ENCODE measurements around the gene MRPS33. TPM values are rescaled to one million over a fixed set of nuclear protein-coding genes. Genes with fewer than 3 reads are reported as not detected.

MRPS33 gene
- total and polyA plus RNA-seq, 2 experiments from 2014 or later, result 24.0 to 70.7 TPM

- Histone ChIP-seq H3K4me1 (ENCODE audit: insufficient read depth) (no peaks in the 10 kb centered on the region), H3K4me3 (no peak overlapping the region), H3K9ac (no peak overlapping the region), H3K27me3 (replicated peaks; ENCODE audit: insufficient read depth) (no peaks in the 10 kb centered on the region), H3F3A (ENCODE audit: insufficient read depth) (no peaks in the 10 kb centered on the region), H4K20me1 (ENCODE audit: insufficient read depth) (no peaks in the 10 kb centered on the region), H2AFZ (no peak overlapping the region), H3K9me2 (ENCODE audit: insufficient read depth) (no peaks in the 10 kb centered on the region), H3K9me3 (ENCODE audit: low read depth) (no peaks in the 10 kb centered on the region), H3K79me2 (ENCODE audit: insufficient read depth) (no peaks in the 10 kb centered on the region), H3K27ac (no peak overlapping the region), H3K4me2 (ENCODE audit: unreplicated experiment) (no peak overlapping the region), H3K36me3 (ENCODE audit: low read depth) (no peaks in the 10 kb centered on the region)
- WGBS, 2 experiments (ENCODE audit: low coverage in 1 of 2, low lambda C conversion rate in 2 of 2, missing lambda C conversion rate in 2 of 2), result 8 to 22% methylated on average over 3 of the region's 3 CpGs
- no peak for TF ChIP-seq EZH2phosphoT487 (IDR thresholded peaks at IDR 0.05; ENCODE audit: insufficient read depth, low read depth)
- no peak for TF ChIP-seq EZH2 (IDR thresholded peaks at IDR 0.05; ENCODE audit: insufficient read depth, poor library complexity, severe bottlenecking)
- in situ Hi-C loops (cut with MboI), result no loop called here
- DNase-seq, result no peak
These were observed 22.3 kb downstream of the MRPS33 start for GRCh38 chr7:140992422-140992821.

- TF ChIP-seq EZH2phosphoT487 (IDR thresholded peaks at IDR 0.05; ENCODE audit: insufficient read depth, low read depth) (no peak), EZH2 (IDR thresholded peaks at IDR 0.05; ENCODE audit: insufficient read depth, poor library complexity, severe bottlenecking) (no peak)
- H3K27me3 ChIP-seq (replicated peaks; ENCODE audit: insufficient read depth), result no peaks in the 10 kb centered on the region
- H3K27ac ChIP-seq, result no peak overlapping the region
- H3K4me3 ChIP-seq, result no peak overlapping the region
- H3K4me2 ChIP-seq (ENCODE audit: unreplicated experiment), result no peak overlapping the region
- H3K9ac ChIP-seq, result no peak overlapping the region
- H3K36me3 ChIP-seq (ENCODE audit: low read depth), result no peaks in the 10 kb centered on the region
- no peaks in the 10 kb centered on the region for H3K79me2 ChIP-seq (ENCODE audit: insufficient read depth)
- WGBS, 2 experiments (ENCODE audit: low coverage in 1 of 2, low lambda C conversion rate in 2 of 2, missing lambda C conversion rate in 2 of 2), result 17 to 21% methylated on average over 4 of the region's 4 CpGs
- in situ Hi-C loops (cut with MboI), result no loop called here
- no peaks in the 10 kb centered on the region for H3K4me1 ChIP-seq (ENCODE audit: insufficient read depth)
- DNase-seq, result no peak
- no peaks in the 10 kb centered on the region for H3K9me2 ChIP-seq (ENCODE audit: insufficient read depth)
- no peaks in the 10 kb centered on the region for H3F3A ChIP-seq (ENCODE audit: insufficient read depth)
- no peaks in the 10 kb centered on the region for H4K20me1 ChIP-seq (ENCODE audit: insufficient read depth)
- H2AFZ ChIP-seq, result no peak overlapping the region
- H3K9me3 ChIP-seq (ENCODE audit: low read depth), result no peaks in the 10 kb centered on the region
These were observed 24.4 kb downstream of the MRPS33 start for GRCh38 chr7:140990193-140990962.

- no peaks in the 10 kb centered on the region for H4K20me1 ChIP-seq (ENCODE audit: insufficient read depth)
- H3K4me3 ChIP-seq, result no peak overlapping the region
- in situ Hi-C loops (cut with MboI), result no loop called here
- H3K79me2 ChIP-seq (ENCODE audit: insufficient read depth), result no peaks in the 10 kb centered on the region
- no peaks in the 10 kb centered on the region for H3K9me3 ChIP-seq (ENCODE audit: low read depth)
- no peak overlapping the region for H3K9ac ChIP-seq
- no peak overlapping the region for H3K27ac ChIP-seq
- no peaks in the 10 kb centered on the region for H3K27me3 ChIP-seq (replicated peaks; ENCODE audit: insufficient read depth)
- no peaks in the 10 kb centered on the region for H3K36me3 ChIP-seq (ENCODE audit: low read depth)
- DNase-seq, result no peak
- no peak for TF ChIP-seq EZH2 (IDR thresholded peaks at IDR 0.05; ENCODE audit: insufficient read depth, poor library complexity, severe bottlenecking)
- TF ChIP-seq EZH2phosphoT487 (IDR thresholded peaks at IDR 0.05; ENCODE audit: insufficient read depth, low read depth), result no peak
- no peaks in the 10 kb centered on the region for H3F3A ChIP-seq (ENCODE audit: insufficient read depth)
- no peak overlapping the region for H3K4me2 ChIP-seq (ENCODE audit: unreplicated experiment)
- no peaks in the 10 kb centered on the region for H3K9me2 ChIP-seq (ENCODE audit: insufficient read depth)
- H2AFZ ChIP-seq, result no peak overlapping the region
- no peaks in the 10 kb centered on the region for H3K4me1 ChIP-seq (ENCODE audit: insufficient read depth)
These were observed 25.7 kb downstream of the MRPS33 start for GRCh38 chr7:140989068-140989467.

GRCh38 chr7:140983802-140984201 is 30.9 kb downstream of the MRPS33 start:
- H3F3A ChIP-seq (ENCODE audit: insufficient read depth), result no peaks in the 10 kb centered on the region
- no peaks in the 10 kb centered on the region for H3K9me2 ChIP-seq (ENCODE audit: insufficient read depth)
- H3K9me3 ChIP-seq (ENCODE audit: low read depth), result no peaks in the 10 kb centered on the region
- 36 to 43% methylated on average over 4 of the region's 4 CpGs for WGBS, 2 experiments (ENCODE audit: low coverage in 1 of 2, low lambda C conversion rate in 2 of 2, missing lambda C conversion rate in 2 of 2)
- no peak overlapping the region for H3K4me2 ChIP-seq (ENCODE audit: unreplicated experiment)
- H3K9ac ChIP-seq, result no peak overlapping the region
- H3K36me3 ChIP-seq (ENCODE audit: low read depth), result no peaks in the 10 kb centered on the region
- in situ Hi-C loops (cut with MboI), result no loop called here
- TF ChIP-seq EZH2phosphoT487 (IDR thresholded peaks at IDR 0.05; ENCODE audit: insufficient read depth, low read depth) (no peak), EZH2 (IDR thresholded peaks at IDR 0.05; ENCODE audit: insufficient read depth, poor library complexity, severe bottlenecking) (no peak)
- no peak overlapping the region for H3K4me3 ChIP-seq
- no peak for DNase-seq
- H4K20me1 ChIP-seq (ENCODE audit: insufficient read depth), result no peaks in the 10 kb centered on the region
- H3K79me2 ChIP-seq (ENCODE audit: insufficient read depth), result no peaks in the 10 kb centered on the region
- H2AFZ ChIP-seq, result no peak overlapping the region
- no peaks in the 10 kb centered on the region for H3K4me1 ChIP-seq (ENCODE audit: insufficient read depth)
- no peak overlapping the region for H3K27ac ChIP-seq
- H3K27me3 ChIP-seq (replicated peaks; ENCODE audit: insufficient read depth), result no peaks in the 10 kb centered on the region

Data from GM23248 (cell line).